ENCODE data around the gene LHX5. TPM values are rescaled to one million over a fixed set of nuclear protein-coding genes. Genes with fewer than 3 reads are reported as not detected.
"Not testable (repeated sequence)": the region's sequence is repeated elsewhere in the genome, so short reads cannot be mapped to it uniquely, and the experiment has no call there.

LHX5 gene
- total RNA-seq, 1 donor from 2014 or later: 3.1 TPM

DNA sequence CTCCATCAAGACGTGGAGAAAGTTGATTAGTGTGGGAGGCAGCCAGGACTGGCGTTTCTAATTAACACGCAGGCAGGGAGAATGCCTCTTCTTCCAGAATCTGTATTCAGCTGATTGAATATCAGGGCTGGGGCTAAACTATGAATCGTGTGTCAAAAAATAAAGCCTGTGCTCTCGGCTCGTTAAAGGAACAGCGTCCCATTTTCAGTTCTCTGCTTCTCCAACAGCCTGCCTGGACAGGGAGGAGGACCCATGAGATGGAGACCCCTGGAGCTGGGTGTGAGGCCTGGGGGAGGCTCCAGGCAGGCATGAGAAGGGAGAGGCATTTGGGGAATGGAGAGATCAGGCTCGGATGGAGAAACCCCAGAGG, 28.6 kb upstream of the LHX5 start:
- H3K27ac Mint-ChIP-seq (ENCODE audit: unreplicated experiment): no peak overlapping the region
- no peak for DNase-seq

GRCh38 chr12:113498490-113498889, 26.8 kb upstream of the LHX5 start:
- TF ChIP-seq, protein P1, sequence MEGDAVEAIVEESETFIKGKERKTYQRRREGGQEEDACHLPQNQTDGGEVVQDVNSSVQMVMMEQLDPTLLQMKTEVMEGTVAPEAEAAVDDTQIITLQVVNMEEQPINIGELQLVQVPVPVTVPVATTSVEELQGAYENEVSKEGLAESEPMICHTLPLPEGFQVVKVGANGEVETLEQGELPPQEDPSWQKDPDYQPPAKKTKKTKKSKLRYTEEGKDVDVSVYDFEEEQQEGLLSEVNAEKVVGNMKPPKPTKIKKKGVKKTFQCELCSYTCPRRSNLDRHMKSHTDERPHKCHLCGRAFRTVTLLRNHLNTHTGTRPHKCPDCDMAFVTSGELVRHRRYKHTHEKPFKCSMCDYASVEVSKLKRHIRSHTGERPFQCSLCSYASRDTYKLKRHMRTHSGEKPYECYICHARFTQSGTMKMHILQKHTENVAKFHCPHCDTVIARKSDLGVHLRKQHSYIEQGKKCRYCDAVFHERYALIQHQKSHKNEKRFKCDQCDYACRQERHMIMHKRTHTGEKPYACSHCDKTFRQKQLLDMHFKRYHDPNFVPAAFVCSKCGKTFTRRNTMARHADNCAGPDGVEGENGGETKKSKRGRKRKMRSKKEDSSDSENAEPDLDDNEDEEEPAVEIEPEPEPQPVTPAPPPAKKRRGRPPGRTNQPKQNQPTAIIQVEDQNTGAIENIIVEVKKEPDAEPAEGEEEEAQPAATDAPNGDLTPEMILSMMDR (IDR thresholded peaks at IDR 0.05; ENCODE audit: partially characterized antibody, unreplicated experiment): no peak
- H3K9me3 Mint-ChIP-seq (ENCODE audit: unreplicated experiment): no peaks in the 10 kb centered on the region
- H3K4me1 Mint-ChIP-seq (ENCODE audit: low read depth, unreplicated experiment): peaks cover 8% of the 10 kb centered on the region
- no peak for DNase-seq
- H3K36me3 Mint-ChIP-seq (ENCODE audit: unreplicated experiment): no peaks in the 10 kb centered on the region
- no peak overlapping the region for H3K27ac Mint-ChIP-seq (ENCODE audit: unreplicated experiment)
- peaks cover 8% of the 10 kb centered on the region for H3K27me3 Mint-ChIP-seq (ENCODE audit: unreplicated experiment)
- H3K4me3 Mint-ChIP-seq (ENCODE audit: unreplicated experiment): no peak overlapping the region

More for the DNA sequence above, 28.6 kb upstream of the LHX5 start:
- peaks cover 8% of the 10 kb centered on the region for H3K27me3 Mint-ChIP-seq (ENCODE audit: unreplicated experiment)
- no peaks in the 10 kb centered on the region for H3K36me3 Mint-ChIP-seq (ENCODE audit: unreplicated experiment)
- peaks cover 8% of the 10 kb centered on the region for H3K4me1 Mint-ChIP-seq (ENCODE audit: low read depth, unreplicated experiment)
- no peaks in the 10 kb centered on the region for H3K9me3 Mint-ChIP-seq (ENCODE audit: unreplicated experiment)
- TF ChIP-seq, protein P1 (IDR thresholded peaks at IDR 0.05; ENCODE audit: partially characterized antibody, unreplicated experiment): no peak
- peak overlapping the region; percentile 54 for H3K4me3 Mint-ChIP-seq (ENCODE audit: unreplicated experiment)

DNA sequence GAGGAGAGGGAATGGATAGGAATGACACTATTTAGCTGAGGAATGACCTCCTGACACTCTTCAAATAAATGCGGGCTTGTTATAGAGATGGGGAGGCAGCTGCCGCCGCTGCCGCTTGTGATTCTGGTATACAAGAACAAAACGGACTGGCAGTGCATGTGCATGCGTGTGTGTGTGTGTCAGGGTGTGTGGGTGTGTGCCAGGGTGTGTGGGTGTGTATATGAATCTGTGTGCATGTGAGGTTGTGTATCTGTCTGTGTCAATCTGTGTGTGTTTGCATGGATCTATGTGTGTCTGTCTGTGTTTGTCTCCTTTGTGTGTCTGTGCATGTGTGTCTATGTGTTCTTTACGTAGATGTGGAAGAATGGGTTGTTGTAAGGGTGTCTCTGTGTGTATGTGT, 26.0 kb upstream of the LHX5 start:
- Mint-ChIP-seq H3K4me3 (ENCODE audit: unreplicated experiment) (no peak overlapping the region), H3K27me3 (ENCODE audit: unreplicated experiment) (peaks cover 8% of the 10 kb centered on the region), H3K36me3 (ENCODE audit: unreplicated experiment) (no peaks in the 10 kb centered on the region), H3K27ac (ENCODE audit: unreplicated experiment) (no peak overlapping the region), H3K4me1 (ENCODE audit: low read depth, unreplicated experiment) (peaks cover 8% of the 10 kb centered on the region), H3K9me3 (ENCODE audit: unreplicated experiment) (no peaks in the 10 kb centered on the region)
- TF ChIP-seq, protein P1 (IDR thresholded peaks at IDR 0.05; ENCODE audit: partially characterized antibody, unreplicated experiment): no peak
- DNase-seq: no peak

DNA sequence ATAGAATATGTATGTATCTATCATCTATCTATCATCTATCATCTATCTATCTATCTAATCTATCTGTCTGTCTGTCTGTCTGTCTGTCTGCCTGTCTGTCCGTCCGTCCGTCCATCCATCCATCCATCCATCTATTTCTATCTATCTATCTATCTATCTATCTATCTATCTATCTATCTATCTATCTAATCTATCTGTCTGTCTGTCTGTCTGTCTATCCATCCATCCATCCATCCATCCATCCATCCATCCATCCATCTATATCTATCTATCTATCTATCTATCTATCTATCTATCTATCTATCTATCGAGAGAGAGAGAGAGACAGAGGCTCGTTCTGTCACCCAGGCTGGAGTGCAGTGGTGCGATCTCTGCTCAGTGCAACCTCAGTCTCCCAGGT, 24.3 kb upstream of the LHX5 start:
- not testable (repeated sequence) for H3K9me3 Mint-ChIP-seq (ENCODE audit: unreplicated experiment); H3K36me3 Mint-ChIP-seq (ENCODE audit: unreplicated experiment); H3K27ac Mint-ChIP-seq (ENCODE audit: unreplicated experiment); H3K27me3 Mint-ChIP-seq (ENCODE audit: unreplicated experiment); H3K4me3 Mint-ChIP-seq (ENCODE audit: unreplicated experiment); H3K4me1 Mint-ChIP-seq (ENCODE audit: low read depth, unreplicated experiment); DNase-seq

DNA sequence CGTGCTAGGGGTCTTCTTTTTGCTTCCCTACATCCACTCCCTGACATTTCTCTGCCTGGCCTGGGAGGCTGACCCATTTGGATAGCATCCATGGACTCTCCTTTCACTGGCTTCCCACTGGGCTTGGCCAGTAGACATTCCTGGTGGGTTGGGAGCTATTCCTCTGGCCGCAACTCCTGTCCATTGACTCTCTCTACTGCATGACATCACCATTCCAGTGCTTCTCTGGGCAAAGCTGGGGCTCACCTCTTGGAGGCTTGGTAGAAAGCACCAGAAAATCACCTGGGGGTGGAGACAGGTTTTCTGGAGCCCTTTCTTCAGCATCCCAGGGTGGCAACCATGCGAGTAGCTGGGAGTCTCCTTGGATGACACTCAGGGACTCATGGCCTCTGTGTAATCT, 16.7 kb upstream of the LHX5 start:
- DNase-seq: no peak
- Mint-ChIP-seq H3K36me3 (ENCODE audit: unreplicated experiment) (peaks cover 10% of the 10 kb centered on the region), H3K4me3 (ENCODE audit: unreplicated experiment) (no peak overlapping the region), H3K27me3 (ENCODE audit: unreplicated experiment) (peaks cover 9% of the 10 kb centered on the region), H3K9me3 (ENCODE audit: unreplicated experiment) (peaks cover 7% of the 10 kb centered on the region), H3K4me1 (ENCODE audit: low read depth, unreplicated experiment) (no peaks in the 10 kb centered on the region), H3K27ac (ENCODE audit: unreplicated experiment) (no peak overlapping the region)
- TF ChIP-seq, protein P1 (IDR thresholded peaks at IDR 0.05; ENCODE audit: partially characterized antibody, unreplicated experiment): no peak

DNA sequence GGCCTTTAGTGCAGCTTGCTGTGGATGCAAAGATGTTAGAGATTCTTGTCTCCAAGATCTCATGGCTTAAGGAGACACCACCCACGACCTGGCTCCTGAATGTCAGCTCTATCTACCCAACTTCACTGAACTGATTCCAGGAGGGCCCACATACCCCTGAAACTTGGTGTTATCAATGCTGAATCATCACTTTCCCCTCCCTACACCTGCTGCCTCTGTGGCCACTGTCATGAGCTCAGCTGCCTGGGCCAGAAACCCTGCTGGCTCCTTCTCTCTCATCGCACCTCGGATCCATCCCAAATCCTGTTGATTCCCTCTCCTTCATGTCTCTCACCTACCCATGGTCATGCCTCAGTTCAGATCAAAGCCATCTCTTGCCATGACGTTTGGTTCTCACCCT, 15.1 kb upstream of the LHX5 start:
- TF ChIP-seq, protein P1 (IDR thresholded peaks at IDR 0.05; ENCODE audit: partially characterized antibody, unreplicated experiment): no peak
- Mint-ChIP-seq H3K27me3 (ENCODE audit: unreplicated experiment) (peaks cover 18% of the 10 kb centered on the region), H3K36me3 (ENCODE audit: unreplicated experiment) (peaks cover 10% of the 10 kb centered on the region), H3K27ac (ENCODE audit: unreplicated experiment) (no peak overlapping the region), H3K4me1 (ENCODE audit: low read depth, unreplicated experiment) (no peaks in the 10 kb centered on the region), H3K9me3 (ENCODE audit: unreplicated experiment) (peaks cover 7% of the 10 kb centered on the region), H3K4me3 (ENCODE audit: unreplicated experiment) (no peak overlapping the region)
- DNase-seq: no peak

All from glutamatergic neuron (in vitro differentiated cells).